Measurements from ENCODE around the gene NLRX1.
"Not testable (repeated sequence)": the region's sequence is repeated elsewhere in the genome, so short reads cannot be mapped to it uniquely, and the experiment has no call there.

NLRX1 gene

GRCh38 chr11:119166368-119167076, 2.0 kb upstream of the NLRX1 start:
- H3K27me3 Mint-ChIP-seq (ENCODE audit: low read depth): no peaks in the 10 kb centered on the region
- peaks cover 11% of the 10 kb centered on the region for H3K4me1 Mint-ChIP-seq (ENCODE audit: low read depth)
- no peaks in the 10 kb centered on the region for H3K9me3 Mint-ChIP-seq
- no peak overlapping the region for H3K27ac Mint-ChIP-seq
- H3K4me3 Mint-ChIP-seq: no peak overlapping the region
- no peaks in the 10 kb centered on the region for H3K36me3 Mint-ChIP-seq (ENCODE audit: low read depth)

- not testable (repeated sequence) for H3K9me3 Mint-ChIP-seq; H3K27ac Mint-ChIP-seq; H3K27me3 Mint-ChIP-seq (ENCODE audit: low read depth); H3K4me3 Mint-ChIP-seq; H3K36me3 Mint-ChIP-seq (ENCODE audit: low read depth)
- H3K4me1 Mint-ChIP-seq (ENCODE audit: low read depth): peaks cover 11% of the 10 kb centered on the region
Observed at GRCh38 chr11:119167077-119167458, 1.5 kb upstream of the NLRX1 start.

- peak overlapping the region; percentile 80 for H3K27ac Mint-ChIP-seq
- H3K4me3 Mint-ChIP-seq: peak overlapping the region; percentile 72
- no peaks in the 10 kb centered on the region for H3K36me3 Mint-ChIP-seq (ENCODE audit: low read depth)
- H3K27me3 Mint-ChIP-seq (ENCODE audit: low read depth): no peaks in the 10 kb centered on the region
- peaks cover 16% of the 10 kb centered on the region for H3K4me1 Mint-ChIP-seq (ENCODE audit: low read depth)
- H3K9me3 Mint-ChIP-seq: no peaks in the 10 kb centered on the region
Observed at GRCh38 chr11:119167933-119168332, 592 bp upstream of the NLRX1 start.

- Mint-ChIP-seq H3K27ac (peak overlapping the region; percentile 91), H3K4me3 (peak overlapping the region; percentile 88), H3K27me3 (ENCODE audit: low read depth) (no peaks in the 10 kb centered on the region), H3K4me1 (ENCODE audit: low read depth) (peaks cover 16% of the 10 kb centered on the region), H3K36me3 (ENCODE audit: low read depth) (no peaks in the 10 kb centered on the region), H3K9me3 (no peaks in the 10 kb centered on the region)
Observed at GRCh38 chr11:119169282-119169719, 776 bp downstream of the NLRX1 start.

- peak overlapping the region; percentile 29 for H3K27ac Mint-ChIP-seq
- peaks cover 22% of the 10 kb centered on the region for H3K4me1 Mint-ChIP-seq (ENCODE audit: low read depth)
- H3K9me3 Mint-ChIP-seq: no peaks in the 10 kb centered on the region
- no peak overlapping the region for H3K4me3 Mint-ChIP-seq
- peaks cover 5% of the 10 kb centered on the region for H3K36me3 Mint-ChIP-seq (ENCODE audit: low read depth)
- H3K27me3 Mint-ChIP-seq (ENCODE audit: low read depth): no peaks in the 10 kb centered on the region
Observed at GRCh38 chr11:119172513-119172912, 4.0 kb downstream of the NLRX1 start.

GRCh38 chr11:119173453-119173852, 4.9 kb downstream of the NLRX1 start:
- Mint-ChIP-seq H3K27ac (no peak overlapping the region), H3K4me1 (ENCODE audit: low read depth) (peaks cover 26% of the 10 kb centered on the region), H3K9me3 (no peaks in the 10 kb centered on the region), H3K36me3 (ENCODE audit: low read depth) (peaks cover 9% of the 10 kb centered on the region), H3K27me3 (ENCODE audit: low read depth) (no peaks in the 10 kb centered on the region), H3K4me3 (no peak overlapping the region)

GRCh38 chr11:119175493-119176077, 7.1 kb downstream of the NLRX1 start:
- peak overlapping the region; percentile 59 for H3K27ac Mint-ChIP-seq

GRCh38 chr11:119178166-119178680, 9.7 kb downstream of the NLRX1 start:
- Mint-ChIP-seq H3K4me3 (peak overlapping the region; percentile 26), H3K27me3 (ENCODE audit: low read depth) (no peaks in the 10 kb centered on the region), H3K4me1 (ENCODE audit: low read depth) (peaks cover 15% of the 10 kb centered on the region), H3K9me3 (no peaks in the 10 kb centered on the region), H3K27ac (peak overlapping the region; percentile 88), H3K36me3 (ENCODE audit: low read depth) (peaks cover 16% of the 10 kb centered on the region)

More at GRCh38 chr11:119175493-119176077, 7.1 kb downstream of the NLRX1 start:
- peaks cover 20% of the 10 kb centered on the region for H3K4me1 Mint-ChIP-seq (ENCODE audit: low read depth)
- H3K4me3 Mint-ChIP-seq: no peak overlapping the region
- peaks cover 12% of the 10 kb centered on the region for H3K36me3 Mint-ChIP-seq (ENCODE audit: low read depth)
- no peaks in the 10 kb centered on the region for H3K27me3 Mint-ChIP-seq (ENCODE audit: low read depth)
- no peaks in the 10 kb centered on the region for H3K9me3 Mint-ChIP-seq

- Mint-ChIP-seq H3K36me3 (ENCODE audit: low read depth) (peaks cover 19% of the 10 kb centered on the region), H3K27ac (no peak overlapping the region), H3K4me3 (no peak overlapping the region), H3K9me3 (no peaks in the 10 kb centered on the region), H3K27me3 (ENCODE audit: low read depth) (no peaks in the 10 kb centered on the region), H3K4me1 (ENCODE audit: low read depth) (peaks cover 15% of the 10 kb centered on the region)
Observed at GRCh38 chr11:119179342-119179741, 10.8 kb downstream of the NLRX1 start.

- H3K4me1 Mint-ChIP-seq (ENCODE audit: low read depth): peaks cover 15% of the 10 kb centered on the region
- H3K4me3 Mint-ChIP-seq: no peak overlapping the region
- H3K36me3 Mint-ChIP-seq (ENCODE audit: low read depth): peaks cover 19% of the 10 kb centered on the region
- H3K9me3 Mint-ChIP-seq: no peaks in the 10 kb centered on the region
- no peaks in the 10 kb centered on the region for H3K27me3 Mint-ChIP-seq (ENCODE audit: low read depth)
- H3K27ac Mint-ChIP-seq: no peak overlapping the region
Observed at GRCh38 chr11:119179983-119180382, 11.5 kb downstream of the NLRX1 start.

- H3K27me3 Mint-ChIP-seq (ENCODE audit: low read depth): peaks cover 5% of the 10 kb centered on the region
Observed at GRCh38 chr11:119180729-119181676, 12.5 kb downstream of the NLRX1 start.

GRCh38 chr11:119181677-119182412, 13.3 kb downstream of the NLRX1 start:
- Mint-ChIP-seq H3K36me3 (ENCODE audit: low read depth) (peaks cover 14% of the 10 kb centered on the region), H3K27me3 (ENCODE audit: low read depth) (peaks cover 5% of the 10 kb centered on the region), H3K9me3 (no peaks in the 10 kb centered on the region), H3K4me1 (ENCODE audit: low read depth) (peaks cover 9% of the 10 kb centered on the region), H3K4me3 (no peak overlapping the region), H3K27ac (no peak overlapping the region)

More at GRCh38 chr11:119180729-119181676, 12.5 kb downstream of the NLRX1 start:
- peaks cover 9% of the 10 kb centered on the region for H3K4me1 Mint-ChIP-seq (ENCODE audit: low read depth)
- no peak overlapping the region for H3K27ac Mint-ChIP-seq
- H3K9me3 Mint-ChIP-seq: no peaks in the 10 kb centered on the region
- H3K36me3 Mint-ChIP-seq (ENCODE audit: low read depth): peaks cover 14% of the 10 kb centered on the region
- no peak overlapping the region for H3K4me3 Mint-ChIP-seq

GRCh38 chr11:119184399-119184798, 15.9 kb downstream of the NLRX1 start:
- H3K9me3 Mint-ChIP-seq; H3K27ac Mint-ChIP-seq; H3K36me3 Mint-ChIP-seq (ENCODE audit: low read depth); H3K4me1 Mint-ChIP-seq (ENCODE audit: low read depth); H3K27me3 Mint-ChIP-seq (ENCODE audit: low read depth); H3K4me3 Mint-ChIP-seq: not testable (repeated sequence)
